IMR-90 (cell line): ENCODE results near the gene SPIN1. TPM values are rescaled to one million over a fixed set of nuclear protein-coding genes. Genes with fewer than 3 reads are reported as not detected.

ENCODE experiments used
- ATAC-seq: fragments of 200-7000 bp; cut with Tn5 transposase; 2 replicates; pipeline ENCODE4 v1.9.1; 2020; ENCODE audit warnings: low read depth, mild to moderate bottlenecking, moderate library complexity
- BruUV-seq: library from RNA; stranded (reverse); fragments of 400-500 nt; replicated peaks from 2 replicates; lab custom pipeline; 2021; lab: Mats Ljungman, UMichigan
- CTCF ChIA-PET: fragments of 300-600 bp; formaldehyde crosslinking; extraction: SDS; loops from one replicate; lab custom pipeline; 2021; ENCODE audit warnings: antibody characterized with exemption; lab: Yijun Ruan, JAX
- POLR2A ChIA-PET: fragments of 300-600 bp; sonication (Branson Sonifier 250); formaldehyde crosslinking; loops from one replicate; lab custom pipeline; 2022; ENCODE audit warnings: antibody characterized with exemption; ENCODE audit not compliant: unreplicated experiment; lab: Charles Lee
- DNase-seq: peaks from one replicate; pipeline ENCODE4 v3.0.0; 2013
- H2AFZ ChIP-seq: replicated peaks from 2 replicates; pipeline ENCODE3; 2013; ENCODE audit warnings: low read length, mild to moderate bottlenecking; ENCODE audit not compliant: poor library complexity
- H2AK5ac ChIP-seq: 2 replicates; pipeline ENCODE4 v1.6.1; 2013; ENCODE audit warnings: low read depth, low read length, inconsistent platforms
- H2AK9ac ChIP-seq: replicated peaks from 2 replicates; pipeline ENCODE3; 2013; ENCODE audit warnings: mild to moderate bottlenecking, low read depth, low read length, moderate library complexity; ENCODE audit not compliant: poor library complexity
- H2BK120ac ChIP-seq: 2 replicates; pipeline ENCODE4 v1.6.1; 2013; ENCODE audit warnings: low read depth, low read length, inconsistent platforms
- H2BK15ac ChIP-seq: 3 replicates; pipeline ENCODE4 v1.6.1; 2013; ENCODE audit warnings: low read depth, low read length, inconsistent platforms
- H2BK20ac ChIP-seq: 2 replicates; pipeline ENCODE4 v1.6.1; 2013; ENCODE audit warnings: low read depth, mild to moderate bottlenecking, inconsistent platforms, low read length, moderate library complexity
- H2BK5ac ChIP-seq: 2 replicates; pipeline ENCODE4 v1.6.1; 2013; ENCODE audit warnings: mild to moderate bottlenecking, low read depth, low read length, inconsistent platforms; ENCODE audit not compliant: poor library complexity, severe bottlenecking
- H3K14ac ChIP-seq: replicated peaks from 2 replicates; pipeline ENCODE4 v1.6.1; 2013; ENCODE audit warnings: low read depth, low read length, inconsistent platforms
- H3K18ac ChIP-seq: 2 replicates; pipeline ENCODE4 v1.6.1; 2013; ENCODE audit warnings: low read depth, low read length, control low read depth
- H3K23ac ChIP-seq: 2 replicates; pipeline ENCODE4 v1.6.1; 2013; ENCODE audit warnings: low read depth, low read length, inconsistent platforms
- H3K27ac ChIP-seq: 2 replicates; pipeline ENCODE4 v1.5.1; 2013; ENCODE audit warnings: mild to moderate bottlenecking, control low read depth, low read length; ENCODE audit not compliant: insufficient read depth
- H3K27me3 ChIP-seq: 2 replicates; pipeline ENCODE4 v1.6.1; 2013; ENCODE audit warnings: low read length; ENCODE audit not compliant: control insufficient read depth, insufficient read depth
- H3K36me3 ChIP-seq: 2 replicates; pipeline ENCODE4 v1.6.1; 2013; ENCODE audit warnings: low read length, mixed read lengths; ENCODE audit not compliant: control insufficient read depth, insufficient read depth
- H3K4ac ChIP-seq: 2 replicates; pipeline ENCODE4 v1.6.1; 2013; ENCODE audit warnings: low read depth, low read length, inconsistent platforms
- H3K4me1 ChIP-seq: 2 replicates; pipeline ENCODE4 v1.6.1; 2013; ENCODE audit warnings: low read length, mixed read lengths; ENCODE audit not compliant: control insufficient read depth, insufficient read depth
- H3K4me2 ChIP-seq: 2 replicates; pipeline ENCODE4 v1.6.1; 2013; ENCODE audit warnings: low read depth, mild to moderate bottlenecking, control low read depth, low read length, moderate library complexity
- H3K4me3 ChIP-seq: 2 replicates; pipeline ENCODE4 v1.5.1; 2013; ENCODE audit warnings: low read depth, mild to moderate bottlenecking, control low read depth, low read length, moderate library complexity; ENCODE audit not compliant: insufficient read depth
- H3K56ac ChIP-seq: 2 replicates; pipeline ENCODE4 v1.6.1; 2013; ENCODE audit warnings: low read length, inconsistent platforms; ENCODE audit not compliant: insufficient read depth; ENCODE audit errors: extremely low read depth
- H3K79me1 ChIP-seq, 2 experiments: 2 replicates each; pipeline ENCODE4 v1.6.1; 2013; ENCODE audit warnings: low read length in 2 of 2, inconsistent platforms in 1 of 2, low read depth in 1 of 2
- H3K9ac ChIP-seq: 2 replicates; pipeline ENCODE4 v1.6.1; 2013; ENCODE audit warnings: low read depth, low read length, control low read depth
- H3K9me1 ChIP-seq: 2 replicates; pipeline ENCODE4 v1.6.1; 2013; ENCODE audit warnings: low read length, inconsistent platforms; ENCODE audit not compliant: insufficient read depth
- H3K9me3 ChIP-seq: 2 replicates; pipeline ENCODE4 v1.6.1; 2013; ENCODE audit warnings: low read length; ENCODE audit not compliant: control insufficient read depth, insufficient read depth
- H4K20me1 ChIP-seq: 2 replicates; pipeline ENCODE4 v1.6.1; 2013; ENCODE audit warnings: low read length, inconsistent platforms; ENCODE audit not compliant: insufficient read depth
- H4K5ac ChIP-seq: 2 replicates; pipeline ENCODE4 v1.6.1; 2013; ENCODE audit warnings: mild to moderate bottlenecking, low read depth, low read length, control low read depth
- H4K8ac ChIP-seq, 2 experiments: 2 replicates each; pipeline ENCODE4 v1.6.1; 2013; ENCODE audit warnings: low read depth in 2 of 2, low read length in 2 of 2, control low read depth in 1 of 2, inconsistent platforms in 1 of 2
- H4K91ac ChIP-seq: 2 replicates; pipeline ENCODE4 v1.6.1; 2013; ENCODE audit warnings: low read depth, low read length, inconsistent platforms; ENCODE audit not compliant: insufficient read depth
- BHLHE40 ChIP-seq: fragments of 150-350 bp; IDR thresholded peaks from 2 replicates; pipeline ENCODE4 v1.6.1; 2016; ENCODE audit warnings: mild to moderate bottlenecking, low read depth, low read length
- CEBPB ChIP-seq: IDR thresholded peaks from 2 replicates; pipeline ENCODE4 v1.6.1; 2012; ENCODE audit warnings: low read depth, low read length, improper control_type of control experiment
- CHD1 ChIP-seq: IDR thresholded peaks from 2 replicates; pipeline ENCODE4 v1.6.1; 2012; ENCODE audit warnings: low read depth, low read length, improper control_type of control experiment
- ELK1 ChIP-seq: fragments of 150-350 bp; IDR thresholded peaks from 2 replicates; pipeline ENCODE4 v1.6.1; 2016; ENCODE audit warnings: low read depth, mild to moderate bottlenecking, low read length, moderate library complexity, borderline replicate concordance
- MAFK ChIP-seq: IDR thresholded peaks from 2 replicates; pipeline ENCODE4 v1.6.1; 2012; ENCODE audit warnings: low read depth, low read length, improper control_type of control experiment
- MXI1 ChIP-seq: IDR thresholded peaks from 2 replicates; pipeline ENCODE4 v1.6.1; 2012; ENCODE audit warnings: low read depth, mild to moderate bottlenecking, low read length, moderate library complexity, borderline replicate concordance
- NFE2L2 ChIP-seq: fragments of 150-350 bp; IDR thresholded peaks from 2 replicates; pipeline ENCODE4 v1.6.1; 2016; ENCODE audit warnings: low read depth, mild to moderate bottlenecking, low read length
- POLR2A ChIP-seq: IDR thresholded peaks from 2 replicates; pipeline ENCODE4 v1.6.1; 2012; ENCODE audit warnings: mild to moderate bottlenecking, low read depth, low read length
- RAD21 ChIP-seq: IDR thresholded peaks from 2 replicates; pipeline ENCODE4 v1.6.1; 2012; ENCODE audit warnings: low read length, improper control_type of control experiment
- RCOR1 ChIP-seq: IDR thresholded peaks from 2 replicates; pipeline ENCODE4 v1.6.1; 2012; ENCODE audit warnings: mild to moderate bottlenecking, low read length, improper control_type of control experiment; ENCODE audit not compliant: insufficient replicate concordance
- RFX5 ChIP-seq: IDR thresholded peaks from 2 replicates; pipeline ENCODE4 v1.8.0; 2012; ENCODE audit warnings: low read depth, mild to moderate bottlenecking, low read length, moderate library complexity
- WGBS, 2 experiments: methylation state at CpG; one replicate each; pipeline versions ENCODE4 v1.1.5 to v1.1.7; 2013; ENCODE audit warnings: missing lambda C conversion rate in 2 of 2; ENCODE audit not compliant: insufficient read length in 1 of 2; ENCODE audit errors: extremely low coverage in 2 of 2; 5-methylcytosine and 5-hydroxymethylcytosine counted together
- dilution Hi-C: fragments of 300-500 bp; cut with HindIII; formaldehyde crosslinking; loops from one replicate; pipeline ENCODE4 v1.14.3; 2018; ENCODE audit warnings: low sequenced_read_pairs; ENCODE audit not compliant: unreplicated experiment
- in situ Hi-C: fragments of 300-500 bp; cut with MboI; formaldehyde crosslinking; loops from 3 replicates; pipeline ENCODE4 v1.14.3; 2019; ENCODE audit warnings: low sequenced_read_pairs, inconsistent platforms, mixed read lengths
- intact Hi-C: fragments of 100-400 bp; cut with micrococcal nuclease; formaldehyde crosslinking; loops from 2 replicates; pipeline ENCODE4 v1.10.0; 2022
- polyA plus RNA-seq, 3 experiments: library from polyadenylated mRNA; depleted of rRNA; stranded (reverse); fragments of >200 nt; gene quantifications; 2 replicates each; pipeline ENCODE4 v1.2.3, GENCODE V29; 2012; ENCODE audit warnings: low replicate concordance in 1 of 3
- total RNA-seq: library from RNA; depleted of rRNA; stranded (reverse); fragments of >200 nt; gene quantifications from 2 replicates; pipeline ENCODE4 v1.2.3, GENCODE V29; 2012

Gene SPIN1
- total and polyA plus RNA-seq, 2 of the 4 experiments (the other 2 are of a cell fraction): 63.3 to 141 TPM

- Histone ChIP-seq H3K9ac (no peak overlapping the region), H3K27me3 (no peaks in the 10 kb centered on the region), H3K4me1 (no peaks in the 10 kb centered on the region), H2BK15ac (no peak overlapping the region), H3K79me1 (no peaks in the 10 kb centered on the region), H4K8ac (no peak overlapping the region), H3K23ac (no peak overlapping the region), H3K9me1 (peaks cover 8% of the 10 kb centered on the region; the same call in 1 of the 2 replicates), H4K20me1 (no peaks in the 10 kb centered on the region), H3K4me2 (no peak overlapping the region), H2BK5ac (peak overlapping the region; percentile 56), H4K91ac (no peak overlapping the region), H3K4me3 (no peak overlapping the region), H2BK20ac (no peak overlapping the region), H2AFZ (no peak overlapping the region), H3K27ac (no peak overlapping the region), H2AK9ac (no peak overlapping the region), H3K4ac (no peak overlapping the region), H4K5ac (no peak overlapping the region), H3K18ac (no peak overlapping the region), H3K9me3 (peaks cover 3% of the 10 kb centered on the region; the same call in 1 of the 2 replicates), H3K36me3 (no peaks in the 10 kb centered on the region), H2BK120ac (no peak overlapping the region), H3K14ac (no peak overlapping the region), H2AK5ac (peak overlapping the region; percentile 20; the same call in 1 of the 2 replicates), H3K56ac (no peak overlapping the region)
- CTCF ChIA-PET: no interaction called here
- no TSS peak for BruUV-seq
- POLR2A ChIA-PET: no interaction called here
- ATAC-seq (no peak), DNase-seq (no peak)
- in situ Hi-C loops: no loop called here
- WGBS, 2 experiments: 100% methylated on average over 1 to 8 of the region's 17 CpGs
- intact Hi-C loops: no loop called here
- no peak for TF ChIP-seq RCOR1
- TF ChIP-seq NFE2L2: no peak
- no peak for TF ChIP-seq MXI1
- TF ChIP-seq CHD1: no peak
- no peak for TF ChIP-seq CEBPB
- no peak for TF ChIP-seq ELK1
- no peak for TF ChIP-seq BHLHE40
- no peak for TF ChIP-seq POLR2A
- TF ChIP-seq RAD21: no peak
- no peak for TF ChIP-seq MAFK
- TF ChIP-seq RFX5: no peak
- dilution Hi-C loops: no loop called here
Observed at GRCh38 chr9:88503845-88504764, 115.9 kb downstream of the SPIN1 start.
